ENCODE data around the gene RPL7L1. TPM values are rescaled to one million over a fixed set of nuclear protein-coding genes. Genes with fewer than 3 reads are reported as not detected.

Gene RPL7L1
- total and polyA plus RNA-seq, 2 of the 13 experiments (the other 11 are each of a cell fraction or from before 2014, with no cell fraction given): 51.6 to 179 TPM

- TF ChIP-seq STAT6 (CRISPR knock-in tag; IDR thresholded peaks at IDR 0.05; ENCODE audit: borderline replicate concordance) (0 out of 2 replicates have a peak, but pooled peaks have one; percentile 81), RBM39 (IDR thresholded peaks at IDR 0.05; ENCODE audit: low read depth, low read length, poor library complexity, severe bottlenecking) (no peak), ZGPAT (CRISPR knock-in tag; IDR thresholded peaks at IDR 0.05) (no peak), ZNF280D (CRISPR knock-in tag; IDR thresholded peaks at IDR 0.05) (0 out of 2 replicates have a peak, but pooled peaks have one; percentile 56), PHF8 (CRISPR knock-in tag; IDR thresholded peaks at IDR 0.05) (0 out of 2 replicates have a peak, but pooled peaks have one; percentile 27), PATZ1 (CRISPR knock-in tag; IDR thresholded peaks at IDR 0.05) (no peak), CTCF (CRISPR knock-in tag; IDR thresholded peaks at IDR 0.05) (peak; percentile 98), TARDBP (CRISPR knock-in tag; IDR thresholded peaks at IDR 0.05) (peak; percentile 39; the same call in 1 of the 2 replicates), HNRNPK (IDR thresholded peaks at IDR 0.05; ENCODE audit: low read depth, low read length, poor library complexity, severe bottlenecking) (no peak), NBN (conservative IDR thresholded peaks at IDR 0.05) (no peak), KAT8 (CRISPR knock-in tag; IDR thresholded peaks at IDR 0.05) (peak; percentile 71; the same call in 1 of the 2 replicates), ONECUT2 (CRISPR knock-in tag; IDR thresholded peaks at IDR 0.05) (0 out of 2 replicates have a peak, but pooled peaks have one; percentile 57), ZNF574 (CRISPR knock-in tag; IDR thresholded peaks at IDR 0.05) (peak; percentile 52; the same call in 1 of the 2 replicates), ZFP37 (CRISPR knock-in tag; IDR thresholded peaks at IDR 0.05; ENCODE audit: borderline replicate concordance) (no peak), PHF20 (CRISPR knock-in tag; IDR thresholded peaks at IDR 0.05) (no peak)
These were observed 22.1 kb downstream of the RPL7L1 start (continued) for GRCh38 chr6:42901538-42901957.
